Heart left ventricle (tissue), 13 donors: Measurements from ENCODE around the gene ABHD12B.

Source experiments
- POLR2A ChIP-seq, 2 donors: fragments of 450-650 bp; IDR thresholded peaks; one replicate each; pipeline ENCODE4 v1.6.1; 2017; ENCODE audit warnings: antibody characterized with exemption in 2 of 2, mild to moderate bottlenecking in 2 of 2, moderate library complexity in 2 of 2
- TF ChIP-seq, protein P1 (sequence below), 12 donors: fragments of 200-600 bp; sonication (generic) in 4 of 12; IDR thresholded peaks; one replicate each; pipeline versions ENCODE4 v1.5.0 to v1.8.0; 2018 to 2022; ENCODE audit warnings: antibody characterized with exemption in 12 of 12, mild to moderate bottlenecking in 5 of 12
- donor health status: ischemic (EF 13 %, LVEDD 7.1; RV severe dilation, severe dysfunction).
- donor health status: DM: no; HTN: yes; CAD: no.
- donor health status: DM: no; HTN: no; CAD: no.
- donor health status: ischemic (EF 25% LVEDD 6.9; RV normal size, moderate dysfunction).
- donor health status: ischemic (EF 25% LVEDD 5.7; RV mildly dilated, moderate dysfunction).
- donor health status: ischemic (EF 35%, LVEDD 5.7; RV mildly dilated, moderate dysfunction).
- donor health status: nonischemic (EF 11% LVEDD 7.7; RV severe dilation, severe dysfunction).
- donor health status: DM: yes; HTN: yes; CAD: no.
- donor health status: PGD.
- donor health status: ischemic (EF 29% LVEDD 5.4; RV normal size, mild dysfunction).
- donor health status: nonischemic (EF 23%, LVEDD 6.1; RV moderate dilation, normal function).

- TF ChIP-seq, protein P1, sequence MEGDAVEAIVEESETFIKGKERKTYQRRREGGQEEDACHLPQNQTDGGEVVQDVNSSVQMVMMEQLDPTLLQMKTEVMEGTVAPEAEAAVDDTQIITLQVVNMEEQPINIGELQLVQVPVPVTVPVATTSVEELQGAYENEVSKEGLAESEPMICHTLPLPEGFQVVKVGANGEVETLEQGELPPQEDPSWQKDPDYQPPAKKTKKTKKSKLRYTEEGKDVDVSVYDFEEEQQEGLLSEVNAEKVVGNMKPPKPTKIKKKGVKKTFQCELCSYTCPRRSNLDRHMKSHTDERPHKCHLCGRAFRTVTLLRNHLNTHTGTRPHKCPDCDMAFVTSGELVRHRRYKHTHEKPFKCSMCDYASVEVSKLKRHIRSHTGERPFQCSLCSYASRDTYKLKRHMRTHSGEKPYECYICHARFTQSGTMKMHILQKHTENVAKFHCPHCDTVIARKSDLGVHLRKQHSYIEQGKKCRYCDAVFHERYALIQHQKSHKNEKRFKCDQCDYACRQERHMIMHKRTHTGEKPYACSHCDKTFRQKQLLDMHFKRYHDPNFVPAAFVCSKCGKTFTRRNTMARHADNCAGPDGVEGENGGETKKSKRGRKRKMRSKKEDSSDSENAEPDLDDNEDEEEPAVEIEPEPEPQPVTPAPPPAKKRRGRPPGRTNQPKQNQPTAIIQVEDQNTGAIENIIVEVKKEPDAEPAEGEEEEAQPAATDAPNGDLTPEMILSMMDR (IDR thresholded peaks at IDR 0.05): no peak
- TF ChIP-seq POLR2A (IDR thresholded peaks at IDR 0.05): no peak
Measured at GRCh38 chr14:50932156-50932555, 60.3 kb downstream of the ABHD12B start.
